HEK293 (cell line): ENCODE data around the gene RAP1A.

Source experiments
- CTCF ChIA-PET: fragments of 350-600 bp; formaldehyde crosslinking; extraction: SDS; loops from one replicate; lab custom pipeline; 2021; ENCODE audit warnings: antibody characterized with exemption; lab: Yijun Ruan, JAX
- POLR2A ChIA-PET: fragments of 300-600 bp; formaldehyde crosslinking; extraction: SDS; loops from one replicate; lab custom pipeline; 2020; ENCODE audit warnings: antibody characterized with exemption, inconsistent platforms; lab: Yijun Ruan, JAX
- H3K27ac ChIP-seq: fragments of 200-500 bp; sonication (Bioruptor generic); 2 replicates; pipeline ENCODE4 v1.5.1; 2014; ENCODE audit warnings: low read depth, low read length, control low read depth, inconsistent platforms; ENCODE audit errors: extremely low read depth
- H3K36me3 ChIP-seq, 2 experiments: fragments of 200-500 bp in 1 of 2; sonication (Bioruptor generic) in 1 of 2; 1 replicate in 1 of 2; 2 replicates in 1 of 2; pipeline ENCODE4 v1.5.1; 2014 to 2017; ENCODE audit warnings: inconsistent platforms in 2 of 2, low read length in 2 of 2; ENCODE audit not compliant: control insufficient read depth in 2 of 2, insufficient read depth in 1 of 2
- H3K4me1 ChIP-seq: fragments of 200-500 bp; sonication (Bioruptor generic); 2 replicates; pipeline ENCODE4 v1.5.1; 2014; ENCODE audit warnings: mild to moderate bottlenecking, low read length, inconsistent platforms; ENCODE audit not compliant: control insufficient read depth, insufficient read depth
- H3K4me3 ChIP-seq: 2 replicates; pipeline ENCODE4 v1.5.1; 2011; ENCODE audit warnings: low read depth, mild to moderate bottlenecking, control low read depth, low read length, moderate library complexity
- H3K9me3 ChIP-seq: fragments of 200-500 bp; sonication (Bioruptor generic); 2 replicates; pipeline ENCODE4 v1.5.1; 2014; ENCODE audit warnings: low read depth, low read length, inconsistent platforms; ENCODE audit not compliant: control insufficient read depth, insufficient read depth
- KLF8 ChIP-seq: fragments of 450-650 bp; formaldehyde crosslinking; IDR thresholded peaks from 2 replicates; pipeline ENCODE4 v1.5.1; 2016; ENCODE audit warnings: missing biosample characterization, missing genetic modification characterization
- MYNN ChIP-seq: fragments of 450-650 bp; formaldehyde crosslinking; IDR thresholded peaks from 2 replicates; pipeline ENCODE4 v1.5.1; 2016; ENCODE audit warnings: missing biosample characterization, missing genetic modification characterization, borderline replicate concordance
- OSR2 ChIP-seq: fragments of 450-650 bp; formaldehyde crosslinking; IDR thresholded peaks from 2 replicates; pipeline ENCODE4 v1.5.1; 2016; ENCODE audit warnings: missing biosample characterization, missing genetic modification characterization
- PRDM1 ChIP-seq: fragments of 450-650 bp; formaldehyde crosslinking; IDR thresholded peaks from 2 replicates; pipeline ENCODE4; 2016; ENCODE audit warnings: missing biosample characterization, missing genetic modification characterization
- YY1 ChIP-seq: fragments of 450-650 bp; formaldehyde crosslinking; IDR thresholded peaks from 2 replicates; pipeline ENCODE4 v1.5.1; 2018; ENCODE audit warnings: missing biosample characterization, missing genetic modification characterization
- YY2 ChIP-seq: fragments of 450-650 bp; formaldehyde crosslinking; IDR thresholded peaks from 2 replicates; pipeline ENCODE4 v1.5.1; 2016; ENCODE audit warnings: missing biosample characterization, missing genetic modification characterization
- ZBTB21 ChIP-seq: fragments of 450-650 bp; formaldehyde crosslinking; IDR thresholded peaks from 2 replicates; pipeline ENCODE4 v1.5.1; 2017; ENCODE audit warnings: missing biosample characterization, missing genetic modification characterization
- ZBTB48 ChIP-seq: fragments of 450-650 bp; formaldehyde crosslinking; IDR thresholded peaks from 2 replicates; pipeline ENCODE4 v1.5.1; 2016; ENCODE audit warnings: missing biosample characterization, missing genetic modification characterization
- ZFP3 ChIP-seq: fragments of 450-650 bp; formaldehyde crosslinking; IDR thresholded peaks from 2 replicates; pipeline ENCODE4 v1.5.1; 2016; ENCODE audit warnings: low read depth, missing biosample characterization, missing genetic modification characterization
- ZFP69B ChIP-seq: fragments of 450-650 bp; formaldehyde crosslinking; IDR thresholded peaks from 2 replicates; pipeline ENCODE4 v1.5.1; 2016; ENCODE audit warnings: missing biosample characterization, missing genetic modification characterization
- ZNF140 ChIP-seq: fragments of 450-650 bp; formaldehyde crosslinking; IDR thresholded peaks from 2 replicates; pipeline ENCODE4 v1.5.1; 2016; ENCODE audit warnings: missing biosample characterization, missing genetic modification characterization
- ZNF214 ChIP-seq: fragments of 450-650 bp; formaldehyde crosslinking; IDR thresholded peaks from 2 replicates; pipeline ENCODE4 v1.5.1; 2017; ENCODE audit warnings: missing biosample characterization, mild to moderate bottlenecking, missing genetic modification characterization, borderline replicate concordance
- ZNF223 ChIP-seq: fragments of 450-650 bp; formaldehyde crosslinking; IDR thresholded peaks from 2 replicates; pipeline ENCODE4 v1.5.1; 2016; ENCODE audit warnings: missing biosample characterization, missing genetic modification characterization
- ZNF341 ChIP-seq: fragments of 450-650 bp; formaldehyde crosslinking; IDR thresholded peaks from 2 replicates; pipeline ENCODE4; 2016; ENCODE audit warnings: low read depth, missing biosample characterization, missing genetic modification characterization
- ZNF404 ChIP-seq: fragments of 450-650 bp; formaldehyde crosslinking; IDR thresholded peaks from 2 replicates; pipeline ENCODE4 v1.5.1; 2017; ENCODE audit warnings: missing biosample characterization, missing genetic modification characterization
- ZNF514 ChIP-seq: fragments of 450-650 bp; formaldehyde crosslinking; IDR thresholded peaks from 2 replicates; pipeline ENCODE4 v1.5.1; 2016; ENCODE audit warnings: missing biosample characterization, missing genetic modification characterization
- ZNF521 ChIP-seq: fragments of 450-650 bp; formaldehyde crosslinking; IDR thresholded peaks from 2 replicates; pipeline ENCODE4 v1.5.1; 2017; ENCODE audit warnings: missing biosample characterization, mild to moderate bottlenecking, missing genetic modification characterization
- ZNF701 ChIP-seq: fragments of 450-650 bp; formaldehyde crosslinking; IDR thresholded peaks from 2 replicates; pipeline ENCODE4 v1.5.1; 2016; ENCODE audit warnings: missing biosample characterization, missing genetic modification characterization
- ZNF707 ChIP-seq: fragments of 450-650 bp; formaldehyde crosslinking; IDR thresholded peaks from 2 replicates; pipeline ENCODE4 v1.5.1; 2016; ENCODE audit warnings: missing biosample characterization, missing genetic modification characterization
- ZNF777 ChIP-seq: fragments of 450-650 bp; formaldehyde crosslinking; IDR thresholded peaks from 2 replicates; pipeline ENCODE4 v1.5.1; 2017; ENCODE audit warnings: missing biosample characterization, missing genetic modification characterization, borderline replicate concordance
- ZNF843 ChIP-seq: fragments of 450-650 bp; formaldehyde crosslinking; IDR thresholded peaks from 2 replicates; pipeline ENCODE4 v1.5.1; 2016; ENCODE audit warnings: missing biosample characterization, missing genetic modification characterization
- ZSCAN23 ChIP-seq: fragments of 450-650 bp; formaldehyde crosslinking; IDR thresholded peaks from 2 replicates; pipeline ENCODE4 v1.5.1; 2016; ENCODE audit warnings: missing biosample characterization, missing genetic modification characterization
- ZXDB ChIP-seq: fragments of 450-650 bp; formaldehyde crosslinking; IDR thresholded peaks from 2 replicates; pipeline ENCODE4 v1.5.1; 2016; ENCODE audit warnings: missing biosample characterization, missing genetic modification characterization
- TF ChIP-seq, protein P1 (sequence below): fragments of 450-650 bp; formaldehyde crosslinking; IDR thresholded peaks from 2 replicates; pipeline ENCODE4 v1.5.1; 2017; ENCODE audit warnings: missing biosample characterization, mild to moderate bottlenecking, missing genetic modification characterization, moderate library complexity
- TF ChIP-seq, protein P2 (sequence below): fragments of 450-650 bp; IDR thresholded peaks from 2 replicates; pipeline ENCODE4 v1.5.1; 2018; ENCODE audit warnings: missing biosample characterization, missing genetic modification characterization
- TF ChIP-seq, protein P3 (sequence below): fragments of 450-650 bp; formaldehyde crosslinking; IDR thresholded peaks from 2 replicates; pipeline ENCODE4 v1.5.1; 2016; ENCODE audit warnings: missing biosample characterization, missing genetic modification characterization
- TF ChIP-seq, protein P4 (sequence below): fragments of 450-650 bp; formaldehyde crosslinking; IDR thresholded peaks from 2 replicates; pipeline ENCODE4 v1.5.1; 2017; ENCODE audit warnings: missing biosample characterization, missing genetic modification characterization
- TF ChIP-seq, protein P5 (sequence below): fragments of 450-650 bp; formaldehyde crosslinking; conservative IDR thresholded peaks from 2 replicates; pipeline ENCODE4 v1.5.1; 2016; ENCODE audit warnings: low read depth, missing biosample characterization, missing genetic modification characterization

The RAP1A gene

DNA sequence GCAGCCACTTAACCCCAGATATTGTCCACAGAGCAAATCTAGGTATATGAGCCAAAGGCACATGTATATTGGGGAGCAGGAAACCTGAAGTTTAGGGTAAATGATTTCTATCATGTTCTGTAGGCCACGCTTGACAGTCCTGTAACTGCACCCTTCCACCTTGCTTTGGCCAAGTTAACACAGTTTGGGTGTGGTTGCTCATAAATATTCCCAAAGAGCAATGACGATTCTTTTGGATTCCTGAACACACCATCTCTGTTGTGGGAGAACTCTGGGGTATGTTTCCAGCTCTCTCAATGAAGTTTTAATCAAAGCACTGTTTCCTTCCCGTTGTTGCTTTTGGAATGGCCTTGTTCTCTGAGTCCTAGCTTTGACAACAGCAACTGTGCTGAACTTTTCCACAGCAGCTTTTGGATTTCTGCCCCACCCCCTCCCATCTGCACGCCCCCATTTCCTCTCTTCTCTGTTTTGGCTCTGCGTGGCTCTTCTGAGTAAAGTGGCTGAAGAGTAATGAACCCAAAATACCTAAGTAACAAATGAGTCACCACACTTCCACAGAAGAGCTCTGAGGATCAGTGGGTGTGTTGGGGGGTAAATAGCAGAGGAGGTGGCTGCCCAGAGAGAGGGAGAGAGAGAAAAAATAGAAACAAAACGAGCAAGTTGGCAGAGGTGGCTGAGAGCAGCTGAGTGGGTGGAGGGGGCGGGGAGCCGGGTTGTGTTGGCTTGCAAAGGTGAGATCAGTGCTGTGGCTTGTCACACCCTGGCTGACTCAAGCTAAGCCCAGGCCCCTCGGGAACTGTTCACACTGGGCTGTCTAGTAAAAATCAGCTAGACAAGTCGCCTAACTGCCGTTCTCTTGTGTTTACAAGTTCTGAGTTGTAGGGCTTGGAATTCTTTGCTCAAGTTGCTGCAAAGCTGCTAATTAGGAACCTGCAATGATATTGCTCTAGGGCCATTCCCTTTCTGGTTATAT, 26.9 kb upstream of the RAP1A start:
- CTCF ChIA-PET: interaction anchor here (0.7 to 1.7 kb wide), 5 partner anchors 8 to 85 kb away, joined by 3 to 11 read pairs (median 3); no protein-coding TSS in a partner anchor
- peak overlapping the region; percentile 6; the same call in 1 of the 2 replicates for H3K4me3 ChIP-seq
- peak; percentile 57; the same call in 1 of the 2 replicates for TF ChIP-seq OSR2 (tag by site-specific recombination)
- TF ChIP-seq, protein P1, sequence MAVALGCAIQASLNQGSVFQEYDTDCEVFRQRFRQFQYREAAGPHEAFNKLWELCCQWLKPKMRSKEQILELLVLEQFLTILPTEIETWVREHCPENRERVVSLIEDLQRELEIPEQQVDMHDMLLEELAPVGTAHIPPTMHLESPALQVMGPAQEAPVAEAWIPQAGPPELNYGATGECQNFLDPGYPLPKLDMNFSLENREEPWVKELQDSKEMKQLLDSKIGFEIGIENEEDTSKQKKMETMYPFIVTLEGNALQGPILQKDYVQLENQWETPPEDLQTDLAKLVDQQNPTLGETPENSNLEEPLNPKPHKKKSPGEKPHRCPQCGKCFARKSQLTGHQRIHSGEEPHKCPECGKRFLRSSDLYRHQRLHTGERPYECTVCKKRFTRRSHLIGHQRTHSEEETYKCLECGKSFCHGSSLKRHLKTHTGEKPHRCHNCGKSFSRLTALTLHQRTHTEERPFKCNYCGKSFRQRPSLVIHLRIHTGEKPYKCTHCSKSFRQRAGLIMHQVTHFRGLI (tag by site-specific recombination): peak; percentile 79
- TF ChIP-seq ZNF214 (tag by site-specific recombination): no peak
- TF ChIP-seq PRDM1 (tag by site-specific recombination): peak; percentile 62; the same call in 1 of the 2 replicates
- TF ChIP-seq ZBTB48 (tag by site-specific recombination): no peak; the same call in 1 of the 2 replicates
- no peak for TF ChIP-seq ZNF140 (tag by site-specific recombination)
- TF ChIP-seq, protein P2, sequence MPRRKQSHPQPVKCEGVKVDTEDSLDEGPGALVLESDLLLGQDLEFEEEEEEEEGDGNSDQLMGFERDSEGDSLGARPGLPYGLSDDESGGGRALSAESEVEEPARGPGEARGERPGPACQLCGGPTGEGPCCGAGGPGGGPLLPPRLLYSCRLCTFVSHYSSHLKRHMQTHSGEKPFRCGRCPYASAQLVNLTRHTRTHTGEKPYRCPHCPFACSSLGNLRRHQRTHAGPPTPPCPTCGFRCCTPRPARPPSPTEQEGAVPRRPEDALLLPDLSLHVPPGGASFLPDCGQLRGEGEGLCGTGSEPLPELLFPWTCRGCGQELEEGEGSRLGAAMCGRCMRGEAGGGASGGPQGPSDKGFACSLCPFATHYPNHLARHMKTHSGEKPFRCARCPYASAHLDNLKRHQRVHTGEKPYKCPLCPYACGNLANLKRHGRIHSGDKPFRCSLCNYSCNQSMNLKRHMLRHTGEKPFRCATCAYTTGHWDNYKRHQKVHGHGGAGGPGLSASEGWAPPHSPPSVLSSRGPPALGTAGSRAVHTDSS (tag by site-specific recombination): no peak
- no peak for TF ChIP-seq ZSCAN23 (tag by site-specific recombination)
- no peak for TF ChIP-seq ZFP3
- peak; percentile 88; the same call in 1 of the 2 replicates for TF ChIP-seq KLF8
- no peak for TF ChIP-seq MYNN (tag by site-specific recombination)
- TF ChIP-seq ZNF341: peak; percentile 83
- TF ChIP-seq ZXDB (tag by site-specific recombination): 0 out of 2 replicates have a peak, but pooled peaks have one; percentile 33
- TF ChIP-seq ZNF707 (tag by site-specific recombination): no peak
- no peak for TF ChIP-seq ZNF701
- TF ChIP-seq, protein P3, sequence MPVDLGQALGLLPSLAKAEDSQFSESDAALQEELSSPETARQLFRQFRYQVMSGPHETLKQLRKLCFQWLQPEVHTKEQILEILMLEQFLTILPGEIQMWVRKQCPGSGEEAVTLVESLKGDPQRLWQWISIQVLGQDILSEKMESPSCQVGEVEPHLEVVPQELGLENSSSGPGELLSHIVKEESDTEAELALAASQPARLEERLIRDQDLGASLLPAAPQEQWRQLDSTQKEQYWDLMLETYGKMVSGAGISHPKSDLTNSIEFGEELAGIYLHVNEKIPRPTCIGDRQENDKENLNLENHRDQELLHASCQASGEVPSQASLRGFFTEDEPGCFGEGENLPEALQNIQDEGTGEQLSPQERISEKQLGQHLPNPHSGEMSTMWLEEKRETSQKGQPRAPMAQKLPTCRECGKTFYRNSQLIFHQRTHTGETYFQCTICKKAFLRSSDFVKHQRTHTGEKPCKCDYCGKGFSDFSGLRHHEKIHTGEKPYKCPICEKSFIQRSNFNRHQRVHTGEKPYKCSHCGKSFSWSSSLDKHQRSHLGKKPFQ (tag by site-specific recombination): peak; percentile 100
- TF ChIP-seq ZFP69B (tag by site-specific recombination): peak; percentile 65
- TF ChIP-seq ZNF404 (tag by site-specific recombination): no peak
- TF ChIP-seq ZNF843 (tag by site-specific recombination): peak; percentile 85
- no peak for TF ChIP-seq ZNF521 (tag by site-specific recombination)
- TF ChIP-seq ZNF777 (tag by site-specific recombination): no peak
- TF ChIP-seq ZNF223 (tag by site-specific recombination): no peak
- TF ChIP-seq, protein P4, sequence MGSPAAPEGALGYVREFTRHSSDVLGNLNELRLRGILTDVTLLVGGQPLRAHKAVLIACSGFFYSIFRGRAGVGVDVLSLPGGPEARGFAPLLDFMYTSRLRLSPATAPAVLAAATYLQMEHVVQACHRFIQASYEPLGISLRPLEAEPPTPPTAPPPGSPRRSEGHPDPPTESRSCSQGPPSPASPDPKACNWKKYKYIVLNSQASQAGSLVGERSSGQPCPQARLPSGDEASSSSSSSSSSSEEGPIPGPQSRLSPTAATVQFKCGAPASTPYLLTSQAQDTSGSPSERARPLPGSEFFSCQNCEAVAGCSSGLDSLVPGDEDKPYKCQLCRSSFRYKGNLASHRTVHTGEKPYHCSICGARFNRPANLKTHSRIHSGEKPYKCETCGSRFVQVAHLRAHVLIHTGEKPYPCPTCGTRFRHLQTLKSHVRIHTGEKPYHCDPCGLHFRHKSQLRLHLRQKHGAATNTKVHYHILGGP (tag by site-specific recombination): no peak
- TF ChIP-seq, protein P5, sequence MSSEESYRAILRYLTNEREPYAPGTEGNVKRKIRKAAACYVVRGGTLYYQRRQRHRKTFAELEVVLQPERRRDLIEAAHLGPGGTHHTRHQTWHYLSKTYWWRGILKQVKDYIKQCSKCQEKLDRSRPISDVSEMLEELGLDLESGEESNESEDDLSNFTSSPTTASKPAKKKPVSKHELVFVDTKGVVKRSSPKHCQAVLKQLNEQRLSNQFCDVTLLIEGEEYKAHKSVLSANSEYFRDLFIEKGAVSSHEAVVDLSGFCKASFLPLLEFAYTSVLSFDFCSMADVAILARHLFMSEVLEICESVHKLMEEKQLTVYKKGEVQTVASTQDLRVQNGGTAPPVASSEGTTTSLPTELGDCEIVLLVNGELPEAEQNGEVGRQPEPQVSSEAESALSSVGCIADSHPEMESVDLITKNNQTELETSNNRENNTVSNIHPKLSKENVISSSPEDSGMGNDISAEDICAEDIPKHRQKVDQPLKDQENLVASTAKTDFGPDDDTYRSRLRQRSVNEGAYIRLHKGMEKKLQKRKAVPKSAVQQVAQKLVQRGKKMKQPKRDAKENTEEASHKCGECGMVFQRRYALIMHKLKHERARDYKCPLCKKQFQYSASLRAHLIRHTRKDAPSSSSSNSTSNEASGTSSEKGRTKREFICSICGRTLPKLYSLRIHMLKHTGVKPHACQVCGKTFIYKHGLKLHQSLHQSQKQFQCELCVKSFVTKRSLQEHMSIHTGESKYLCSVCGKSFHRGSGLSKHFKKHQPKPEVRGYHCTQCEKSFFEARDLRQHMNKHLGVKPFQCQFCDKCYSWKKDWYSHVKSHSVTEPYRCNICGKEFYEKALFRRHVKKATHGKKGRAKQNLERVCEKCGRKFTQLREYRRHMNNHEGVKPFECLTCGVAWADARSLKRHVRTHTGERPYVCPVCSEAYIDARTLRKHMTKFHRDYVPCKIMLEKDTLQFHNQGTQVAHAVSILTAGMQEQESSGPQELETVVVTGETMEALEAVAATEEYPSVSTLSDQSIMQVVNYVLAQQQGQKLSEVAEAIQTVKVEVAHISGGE (tag by site-specific recombination): no peak
- TF ChIP-seq YY2 (tag by site-specific recombination): no peak
- no peak for TF ChIP-seq YY1 (tag by site-specific recombination)
- TF ChIP-seq ZBTB21: peak; percentile 63
- TF ChIP-seq ZNF514 (tag by site-specific recombination): no peak

More for the DNA sequence above, 26.9 kb upstream of the RAP1A start:
- Histone ChIP-seq H3K9me3 (no peaks in the 10 kb centered on the region), H3K27ac (peak overlapping the region; percentile 61), H3K36me3 (no peaks in the 10 kb centered on the region), H3K4me1 (peaks cover 12% of the 10 kb centered on the region)
- POLR2A ChIA-PET: interaction anchor here (0.6 to 1.1 kb wide), 5 partner anchors 12 to 181 kb away, joined by 3 to 6 read pairs (median 4); partner anchors contain the start of gene RAP1A
